ENCODE data around the gene TRIM54.

Gene TRIM54

DNA sequence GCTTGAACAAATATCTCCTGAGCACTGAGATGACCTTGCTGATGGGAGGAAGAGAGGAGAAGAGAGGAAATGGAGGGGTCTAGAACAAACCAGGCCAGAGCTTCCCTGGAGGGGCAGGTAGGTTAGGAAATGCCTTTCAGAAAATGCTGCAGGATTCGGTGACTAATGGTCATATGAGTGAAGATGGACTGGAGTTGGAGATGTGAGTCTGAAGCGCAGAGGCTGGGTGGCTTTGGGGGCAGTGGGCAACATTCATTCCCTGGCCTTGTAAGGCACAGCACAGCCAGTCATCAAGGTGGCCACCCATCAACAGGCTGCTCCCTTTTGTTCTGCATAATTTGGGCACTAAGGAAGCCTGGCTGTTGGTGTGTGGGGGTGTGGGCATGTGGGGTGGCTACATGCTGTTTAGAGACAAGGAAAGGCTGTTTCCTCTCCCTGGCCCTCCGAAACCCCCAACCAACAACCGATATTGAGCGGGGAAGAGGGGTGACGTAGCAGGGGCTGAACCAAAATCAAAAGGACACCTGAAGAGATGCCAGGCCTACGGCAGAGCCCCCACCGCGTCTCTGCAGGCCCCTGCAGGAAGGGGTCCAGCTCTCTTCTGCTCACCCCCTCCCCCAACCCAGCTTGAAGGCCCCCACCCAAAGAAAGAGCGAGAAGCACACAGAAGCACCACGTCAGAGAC is 20.8 kb upstream of the TRIM54 start:
- no peak for DNase-seq (ENCODE audit: low spot score)
- TF ChIP-seq, protein P1, sequence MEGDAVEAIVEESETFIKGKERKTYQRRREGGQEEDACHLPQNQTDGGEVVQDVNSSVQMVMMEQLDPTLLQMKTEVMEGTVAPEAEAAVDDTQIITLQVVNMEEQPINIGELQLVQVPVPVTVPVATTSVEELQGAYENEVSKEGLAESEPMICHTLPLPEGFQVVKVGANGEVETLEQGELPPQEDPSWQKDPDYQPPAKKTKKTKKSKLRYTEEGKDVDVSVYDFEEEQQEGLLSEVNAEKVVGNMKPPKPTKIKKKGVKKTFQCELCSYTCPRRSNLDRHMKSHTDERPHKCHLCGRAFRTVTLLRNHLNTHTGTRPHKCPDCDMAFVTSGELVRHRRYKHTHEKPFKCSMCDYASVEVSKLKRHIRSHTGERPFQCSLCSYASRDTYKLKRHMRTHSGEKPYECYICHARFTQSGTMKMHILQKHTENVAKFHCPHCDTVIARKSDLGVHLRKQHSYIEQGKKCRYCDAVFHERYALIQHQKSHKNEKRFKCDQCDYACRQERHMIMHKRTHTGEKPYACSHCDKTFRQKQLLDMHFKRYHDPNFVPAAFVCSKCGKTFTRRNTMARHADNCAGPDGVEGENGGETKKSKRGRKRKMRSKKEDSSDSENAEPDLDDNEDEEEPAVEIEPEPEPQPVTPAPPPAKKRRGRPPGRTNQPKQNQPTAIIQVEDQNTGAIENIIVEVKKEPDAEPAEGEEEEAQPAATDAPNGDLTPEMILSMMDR (IDR thresholded peaks at IDR 0.05; ENCODE audit: extremely low read depth, missing control alignments), result no peak

DNA sequence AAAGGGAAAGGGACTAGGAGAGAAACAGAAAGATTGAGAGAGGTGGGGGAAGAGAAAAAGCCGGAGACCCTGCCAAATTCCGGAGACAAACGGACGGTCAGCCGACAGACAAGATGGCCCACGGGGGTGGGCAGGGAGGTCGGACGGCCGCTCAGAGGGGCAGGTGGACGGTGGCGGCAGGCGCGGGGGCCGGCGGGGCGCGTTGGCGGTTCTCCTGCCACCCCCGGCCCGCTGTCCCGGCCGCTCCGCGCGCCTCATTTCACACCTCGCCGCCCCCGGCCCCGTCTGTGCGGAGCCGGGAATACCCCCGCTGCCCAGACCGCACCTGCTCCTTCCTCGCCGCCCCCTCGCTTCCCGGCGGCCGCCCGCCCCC is 20.3 kb upstream of the TRIM54 start:
- TF ChIP-seq, protein P1 (IDR thresholded peaks at IDR 0.05; ENCODE audit: extremely low read depth, missing control alignments), result no peak
- no peak for DNase-seq (ENCODE audit: low spot score)

DNA sequence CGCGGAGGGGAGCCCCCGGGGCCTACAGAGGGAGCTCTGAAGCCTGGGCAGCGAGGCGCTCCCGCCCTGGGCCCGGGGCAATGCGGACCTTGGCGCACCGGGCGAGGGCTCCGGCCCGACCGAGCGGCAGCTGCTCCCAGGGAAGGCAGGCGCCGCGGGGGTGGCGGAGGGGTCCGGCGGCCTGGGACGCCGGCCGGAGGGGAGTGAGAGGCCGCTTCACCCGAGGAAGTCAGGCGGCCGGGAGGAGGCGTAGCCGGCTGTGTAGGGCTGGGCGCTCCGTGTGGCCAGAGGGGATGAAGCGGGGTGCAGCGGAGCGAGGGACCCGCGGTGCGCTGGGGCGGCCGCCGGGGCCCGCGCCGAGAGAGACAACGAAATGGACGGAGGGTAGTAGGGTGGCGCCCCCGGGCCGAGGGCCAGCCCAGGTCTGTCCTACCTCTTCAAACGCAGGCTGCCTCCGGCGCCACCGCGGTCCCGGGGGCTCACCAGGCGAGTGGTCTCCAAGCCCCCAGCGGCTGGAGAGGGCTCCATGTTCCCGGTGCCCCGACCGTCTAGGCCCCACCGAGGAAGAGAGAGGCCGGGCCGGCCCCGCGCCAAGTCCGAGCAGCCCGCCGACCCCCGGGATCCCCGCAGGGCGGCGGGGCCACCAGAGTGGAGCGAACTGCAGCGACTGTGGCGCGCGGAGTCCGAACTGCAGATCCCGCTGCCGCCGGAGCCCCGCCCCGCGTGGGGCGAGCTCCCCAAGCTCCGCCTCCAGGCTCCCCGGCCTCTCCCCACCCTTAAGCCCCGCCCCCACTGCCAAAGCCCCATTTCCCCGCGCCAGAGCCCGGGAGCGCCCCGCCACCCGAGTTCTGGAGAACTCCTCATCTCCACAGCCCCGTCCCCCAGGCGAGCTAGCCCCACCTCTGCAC is 19.6 kb upstream of the TRIM54 start, which contains the start of gene SLC30A3:
Gene SLC30A3 (minus strand): TSS at position 669 of the 908 bp plus-strand sequence. CDS start 141 bp downstream, at position 528.
- TF ChIP-seq, protein P1 (IDR thresholded peaks at IDR 0.05; ENCODE audit: extremely low read depth, missing control alignments), result no peak
- peak; percentile 94 for DNase-seq (ENCODE audit: low spot score)

DNA sequence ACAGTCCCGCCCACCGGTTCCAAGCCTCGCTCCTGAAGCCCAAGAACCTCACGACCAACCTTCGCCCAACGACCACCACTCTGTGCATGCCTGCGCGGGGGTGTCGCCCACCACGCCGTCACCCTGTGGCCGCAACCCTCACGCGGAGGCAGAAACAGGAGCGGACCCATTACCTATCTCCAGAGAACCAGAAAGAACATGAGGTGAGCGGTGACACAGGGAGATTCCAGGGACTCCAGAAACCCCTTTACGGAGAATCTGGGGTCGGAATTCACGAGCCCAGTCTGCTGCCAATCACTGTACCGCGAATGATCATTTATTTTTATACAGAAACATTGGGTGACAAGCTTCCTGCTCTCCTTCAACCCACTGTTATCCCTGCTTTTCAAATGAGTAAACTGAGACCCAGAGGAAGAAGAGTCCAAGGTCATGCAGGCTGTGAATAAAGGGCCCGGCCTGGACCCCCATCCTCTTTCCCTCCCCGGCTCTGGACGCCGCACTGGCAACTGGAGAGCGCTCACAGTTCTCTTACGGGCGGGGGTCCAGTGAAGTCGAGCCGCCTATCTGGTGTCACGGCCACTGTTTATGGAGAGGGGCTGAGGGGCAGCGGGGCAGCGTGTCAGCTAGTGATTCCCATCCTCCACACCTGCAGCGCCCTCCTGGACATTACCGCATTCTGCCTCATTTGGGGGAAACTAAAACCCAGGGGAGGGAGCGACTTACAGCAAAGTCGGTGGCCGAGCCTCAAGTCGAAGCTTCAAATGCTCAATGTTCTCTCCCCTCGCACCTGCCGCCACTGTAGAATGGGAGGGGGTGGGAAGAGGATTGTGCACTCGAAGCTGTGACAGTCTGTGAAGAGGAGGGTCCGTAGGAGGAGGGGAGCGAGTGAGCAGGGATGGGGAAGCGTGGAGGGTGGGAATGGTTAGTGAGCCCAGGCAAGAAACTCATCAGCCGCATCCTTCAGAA is 18.7 kb upstream of the TRIM54 start:
- DNase-seq (ENCODE audit: low spot score), result peak; percentile 65
- TF ChIP-seq, protein P1 (IDR thresholded peaks at IDR 0.05; ENCODE audit: extremely low read depth, missing control alignments), result no peak

DNA sequence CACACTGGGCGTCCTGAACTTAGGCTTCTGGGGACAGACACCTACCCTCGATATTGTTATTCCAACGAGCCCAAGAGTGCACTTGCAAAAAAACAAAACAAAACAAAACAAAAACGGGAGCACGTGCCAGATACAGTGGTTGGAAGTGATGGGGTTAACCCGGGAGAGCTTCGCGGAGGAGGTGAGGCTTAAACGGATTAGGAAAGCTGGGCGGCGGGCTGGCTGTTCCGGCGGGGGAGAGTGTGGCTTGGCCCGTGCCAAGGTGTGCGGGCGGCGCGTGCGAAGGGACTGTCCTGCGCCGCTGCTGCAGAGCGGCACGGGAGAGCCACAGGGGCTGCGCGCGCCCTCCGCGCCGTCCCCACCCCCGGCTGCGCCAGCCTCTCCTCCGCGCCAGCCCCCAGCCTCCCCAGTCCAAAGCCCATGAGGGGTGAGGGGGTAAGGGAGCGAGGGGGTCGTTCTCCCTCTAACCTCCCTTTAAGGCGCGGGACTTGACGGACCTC is 17.9 kb upstream of the TRIM54 start:
- TF ChIP-seq, protein P1 (IDR thresholded peaks at IDR 0.05; ENCODE audit: extremely low read depth, missing control alignments), result no peak
- DNase-seq (ENCODE audit: low spot score), result no peak

DNA sequence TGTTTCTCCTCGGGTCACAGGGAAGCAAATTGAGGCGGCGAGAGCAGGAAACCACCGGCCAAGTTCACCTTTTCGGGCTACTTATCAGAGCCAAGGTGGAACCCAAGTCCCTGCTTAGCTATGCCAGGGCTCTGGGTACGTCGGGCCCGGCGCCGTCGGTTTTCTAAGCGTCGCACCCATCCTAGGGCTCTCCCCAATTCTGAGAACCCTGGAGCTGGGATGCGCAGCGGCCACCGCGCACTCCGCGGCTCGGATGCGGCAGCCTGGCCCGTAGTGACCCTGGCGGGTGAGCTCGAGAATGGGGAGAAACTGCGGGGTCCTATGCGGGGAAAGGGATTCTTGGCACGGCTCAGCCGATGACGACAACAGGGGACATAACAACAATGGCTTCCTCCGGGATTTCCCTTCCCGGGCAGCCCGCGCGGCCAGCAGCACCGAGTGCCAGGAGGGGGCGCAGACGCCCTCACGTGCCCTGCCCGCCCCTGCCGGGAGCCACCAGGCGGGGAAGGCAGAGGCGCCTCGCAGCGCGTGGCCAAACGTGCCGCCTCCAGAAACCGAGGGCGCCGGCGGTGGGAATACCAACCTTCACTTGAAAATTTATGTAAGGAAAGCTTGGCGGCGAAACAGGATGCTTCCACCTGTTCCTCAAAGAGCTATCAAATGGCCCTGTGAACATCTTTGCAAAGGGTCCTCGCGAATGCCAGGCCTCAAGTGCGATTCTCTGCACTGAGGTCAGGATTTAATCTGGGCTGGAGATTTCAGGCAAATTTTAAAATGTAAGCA is 17.3 kb upstream of the TRIM54 start:
- DNase-seq (ENCODE audit: low spot score), result peak; percentile 85
- TF ChIP-seq, protein P1 (IDR thresholded peaks at IDR 0.05; ENCODE audit: extremely low read depth, missing control alignments), result peak; percentile 36
